Measurements from ENCODE around the gene AOPEP. TPM values are rescaled to one million over a fixed set of nuclear protein-coding genes. Genes with fewer than 3 reads are reported as not detected.

The AOPEP gene
- polyA plus RNA-seq, 1 of the 3 experiments (the other 2 are of a cell fraction), result 54.6 TPM

- no peak for TF ChIP-seq POLR2AphosphoS5 (IDR thresholded peaks at IDR 0.05; ENCODE audit: low read depth, low read length)
- no peak for TF ChIP-seq TAF1 (IDR thresholded peaks at IDR 0.05; ENCODE audit: borderline replicate concordance, low read depth, low read length)
- TF ChIP-seq RXRA (IDR thresholded peaks at IDR 0.05; ENCODE audit: borderline replicate concordance, low read depth), result no peak
- TF ChIP-seq FOXJ3 (CRISPR knock-in tag; IDR thresholded peaks at IDR 0.05), result no peak
Observed at GRCh38 chr9:94857791-94858190, 131.3 kb downstream of the AOPEP start (continued).

GRCh38 chr9:94859226-94859625, 132.7 kb downstream of the AOPEP start:
- Histone ChIP-seq H3K36me3 (replicated peaks in 1 of 2; ENCODE audit: control insufficient read depth in 1 of 2, insufficient read depth in 2 of 2, low read length in 1 of 2) (no peaks in the 10 kb centered on the region), H2AFZ (ENCODE audit: low read depth) (no peak overlapping the region), H3K27ac (ENCODE audit: low read depth in 2 of 2, low read length in 1 of 2) (no peak overlapping the region), H3K27me3 (ENCODE audit: insufficient read depth) (no peaks in the 10 kb centered on the region), H3K4me3 (ENCODE audit: low read depth in 2 of 2, low read length in 1 of 2) (no peak overlapping the region), H3K9me2 (no peaks in the 10 kb centered on the region), H3K9me3 (no peaks in the 10 kb centered on the region), H4K20me1 (ENCODE audit: insufficient read depth) (no peaks in the 10 kb centered on the region), H3F3A (replicated peaks; ENCODE audit: insufficient read depth) (peaks cover 3% of the 10 kb centered on the region), H3K4me2 (no peak overlapping the region), H3K9ac (no peak overlapping the region), H3K4me1 (ENCODE audit: control insufficient read depth in 1 of 2, insufficient read depth in 2 of 2, low read depth in 1 of 2, low read length in 1 of 2) (peaks cover 6 to 22% of the 10 kb centered on the region in 2 experiments; a peak in 2 of 4 replicates), H3K79me2 (ENCODE audit: insufficient read depth) (peaks cover 3% of the 10 kb centered on the region; the same call in 1 of the 2 replicates)
- CTCF ChIA-PET, result interaction anchor here (1.0 kb wide), 1 partner anchor 269 kb away, joined by 3 read pairs; no protein-coding TSS in a partner anchor
- WGBS (ENCODE audit: low lambda C conversion rate), result 100% methylated on average over 2 of the region's 2 CpGs
- TF ChIP-seq PBX3 (IDR thresholded peaks at IDR 0.05) (no peak), SMC3 (IDR thresholded peaks at IDR 0.05; ENCODE audit: low read depth, low read length) (no peak), MAX (IDR thresholded peaks at IDR 0.05; ENCODE audit: low read depth) (no peak), YY1 (IDR thresholded peaks at IDR 0.05; ENCODE audit: low read depth) (no peak), GABPA (IDR thresholded peaks at IDR 0.05; ENCODE audit: low read depth) (no peak), SIN3A (IDR thresholded peaks at IDR 0.05; ENCODE audit: borderline replicate concordance, low read depth, low read length) (no peak), NRF1 (IDR thresholded peaks at IDR 0.05; ENCODE audit: low read depth, low read length) (no peak), CTCF (IDR thresholded peaks at IDR 0.05) (no peak), TAF1 (IDR thresholded peaks at IDR 0.05; ENCODE audit: borderline replicate concordance, low read depth, low read length) (no peak), NFIC (IDR thresholded peaks at IDR 0.05; ENCODE audit: borderline replicate concordance) (no peak), REST (IDR thresholded peaks at IDR 0.05; ENCODE audit: low read depth, low read length) (no peak), EZH2phosphoT487 (IDR thresholded peaks at IDR 0.05; ENCODE audit: borderline replicate concordance, low read depth) (no peak), FOXJ3 (CRISPR knock-in tag; IDR thresholded peaks at IDR 0.05) (no peak), TEAD4 (IDR thresholded peaks at IDR 0.05; ENCODE audit: borderline replicate concordance, insufficient read depth) (no peak), ELF1 (IDR thresholded peaks at IDR 0.05) (no peak), EP300 (IDR thresholded peaks at IDR 0.05; ENCODE audit: borderline replicate concordance in 1 of 2, low read depth in 1 of 2, low read length in 1 of 2) (no peak), RAD21 (IDR thresholded peaks at IDR 0.05; ENCODE audit: low read length) (no peak)
- no peak for DNase-seq
- POLR2A ChIA-PET, result no interaction called here
